H1 (cell line): ENCODE measurements around the gene CPE. TPM values are rescaled to one million over a fixed set of nuclear protein-coding genes. Genes with fewer than 3 reads are reported as not detected.

Source experiments
- CTCF ChIA-PET: fragments of 300-600 bp; sonication (Branson Sonifier 250); formaldehyde crosslinking; loops from one replicate; lab custom pipeline; 2021; ENCODE audit not compliant: partially characterized antibody; lab: Charles Lee
- POLR2A ChIA-PET: fragments of 300-600 bp; sonication (Branson Sonifier 250); formaldehyde crosslinking; loops from one replicate; lab custom pipeline; 2021; ENCODE audit warnings: inconsistent platforms; ENCODE audit not compliant: partially characterized antibody; lab: Charles Lee
- DNase-seq, 2 experiments: peaks; one replicate each; pipeline versions ENCODE4 v3.0.0 to v3.0.0-alpha.2; 2010 to 2022; ENCODE audit warnings: low spot score in 2 of 2, low read depth in 1 of 2, mixed read lengths in 1 of 2
- FAIRE-seq: peaks from 2 replicates; lab custom pipeline; 2011; peaks lifted over from hg19 to GRCh38; lab: Jason Lieb, UNC
- H2AFZ ChIP-seq: 2 replicates; pipeline ENCODE4 v1.8.1; 2012; ENCODE audit warnings: low read length, inconsistent platforms
- H2AK5ac ChIP-seq: 2 replicates; pipeline ENCODE4 v1.6.1; 2013; ENCODE audit warnings: low read depth, low read length
- H2BK120ac ChIP-seq: replicated peaks from 2 replicates; pipeline ENCODE3; 2013; ENCODE audit warnings: low read depth, low read length, inconsistent platforms
- H2BK12ac ChIP-seq: 2 replicates; pipeline ENCODE4 v1.6.1; 2013; ENCODE audit warnings: low read depth, low read length
- H2BK15ac ChIP-seq: 2 replicates; pipeline ENCODE4 v1.6.1; 2013; ENCODE audit warnings: low read length
- H2BK20ac ChIP-seq: 2 replicates; pipeline ENCODE4 v1.6.1; 2013; ENCODE audit warnings: low read length
- H2BK5ac ChIP-seq: 2 replicates; pipeline ENCODE4 v1.6.1; 2013; ENCODE audit warnings: low read depth, low read length
- H3K14ac ChIP-seq: 2 replicates; pipeline ENCODE4 v1.6.1; 2013; ENCODE audit warnings: inconsistent platforms; ENCODE audit not compliant: insufficient read length
- H3K18ac ChIP-seq: 2 replicates; pipeline ENCODE4 v1.6.1; 2013; ENCODE audit warnings: low read length; ENCODE audit errors: extremely low read depth
- H3K23ac ChIP-seq: 2 replicates; pipeline ENCODE4 v1.6.1; 2013; ENCODE audit warnings: inconsistent platforms; ENCODE audit not compliant: insufficient read length
- H3K23me2 ChIP-seq: 2 replicates; pipeline ENCODE4 v1.6.1; 2013; ENCODE audit warnings: low read depth, low read length
- H3K27ac ChIP-seq: 2 replicates; pipeline ENCODE4 v1.6.1; 2011; ENCODE audit warnings: low read depth, low read length, inconsistent platforms
- H3K27me3 ChIP-seq, 4 experiments: replicated peaks in 1 of 4; 1 replicate in 1 of 4; 2 replicates in 3 of 4; pipeline versions ENCODE4 v1.6.1 to v1.8.1; 2011 to 2013; ENCODE audit warnings: low read length in 3 of 4, mild to moderate bottlenecking in 3 of 4, inconsistent platforms in 2 of 4, mixed read lengths in 2 of 4, moderate library complexity in 1 of 4; ENCODE audit not compliant: control insufficient read depth in 3 of 4, insufficient read depth in 3 of 4; ENCODE audit errors: extremely low read depth in 1 of 4
- H3K36me3 ChIP-seq, 4 experiments: 2 replicates each; pipeline versions ENCODE4 v1.6.1 to v1.8.1; 2011 to 2013; ENCODE audit warnings: mild to moderate bottlenecking in 4 of 4, low read length in 3 of 4, moderate library complexity in 2 of 4, control low read depth in 1 of 4, inconsistent platforms in 1 of 4; ENCODE audit not compliant: insufficient read depth in 4 of 4, control insufficient read depth in 2 of 4
- H3K4ac ChIP-seq: replicated peaks from 2 replicates; pipeline ENCODE3; 2013; ENCODE audit warnings: low read length, low read depth, mixed read lengths, inconsistent platforms; ENCODE audit not compliant: insufficient read length
- H3K4me1 ChIP-seq, 4 experiments: replicated peaks in 1 of 4; 1 replicate in 1 of 4; 2 replicates in 3 of 4; pipeline versions ENCODE4 v1.6.1 to v1.8.1; 2011 to 2013; ENCODE audit warnings: low read length in 3 of 4, inconsistent platforms in 2 of 4, mixed read lengths in 1 of 4; ENCODE audit not compliant: insufficient read depth in 4 of 4, control insufficient read depth in 3 of 4
- H3K4me2 ChIP-seq, 2 experiments: 2 replicates each; pipeline versions ENCODE4 v1.6.1 to v1.8.1; 2011 to 2013; ENCODE audit warnings: low read depth in 2 of 2, low read length in 2 of 2, control low read depth in 1 of 2, inconsistent platforms in 1 of 2, mild to moderate bottlenecking in 1 of 2; ENCODE audit not compliant: insufficient read depth in 1 of 2
- H3K4me3 ChIP-seq, 4 experiments: fragments of 200-600, 300-600 bp in 1 of 4; sonication (generic), shearing (Covaris generic), sonication (Bioruptor Twin) in 1 of 4; 2 replicates each; pipeline versions ENCODE4 v1.5.1 to v1.8.1; 2011 to 2016; ENCODE audit warnings: low read length in 4 of 4, low read depth in 3 of 4, control low read depth in 2 of 4, inconsistent platforms in 2 of 4, mild to moderate bottlenecking in 2 of 4, mixed read lengths in 1 of 4, moderate library complexity in 1 of 4; ENCODE audit not compliant: insufficient read depth in 2 of 4; ENCODE audit errors: extremely low read depth in 1 of 4
- H3K56ac ChIP-seq: replicated peaks from 2 replicates; pipeline ENCODE3; 2013; ENCODE audit warnings: low read depth, mild to moderate bottlenecking, mixed read lengths, low read length, inconsistent platforms; ENCODE audit not compliant: insufficient read length
- H3K79me1 ChIP-seq: 2 replicates; pipeline ENCODE4 v1.6.1; 2013; ENCODE audit warnings: low read depth, low read length, control low read depth
- H3K79me2 ChIP-seq, 2 experiments: 2 replicates each; pipeline versions ENCODE4 v1.6.1 to v1.8.1; 2012 to 2013; ENCODE audit warnings: low read length in 2 of 2, mild to moderate bottlenecking in 2 of 2, inconsistent platforms in 1 of 2; ENCODE audit not compliant: insufficient read depth in 2 of 2, control insufficient read depth in 1 of 2
- H3K9ac ChIP-seq, 4 experiments: replicated peaks in 1 of 4; 1 replicate in 1 of 4; 2 replicates in 3 of 4; pipeline versions ENCODE4 v1.6.1 to v1.8.1; 2011 to 2013; ENCODE audit warnings: low read depth in 3 of 4, low read length in 3 of 4, control low read depth in 2 of 4, mild to moderate bottlenecking in 2 of 4, moderate library complexity in 2 of 4, inconsistent platforms in 1 of 4; ENCODE audit errors: extremely low read depth in 1 of 4
- H3K9me3 ChIP-seq, 2 experiments: 2 replicates each; pipeline versions ENCODE4 v1.6.1 to v1.8.1; 2012 to 2013; ENCODE audit warnings: mild to moderate bottlenecking in 2 of 2, moderate library complexity in 2 of 2, control low read depth in 1 of 2, inconsistent platforms in 1 of 2, low read depth in 1 of 2, low read length in 1 of 2, mixed read lengths in 1 of 2; ENCODE audit not compliant: insufficient read depth in 2 of 2
- H4K20me1 ChIP-seq, 2 experiments: replicated peaks in 1 of 2; 2 replicates each; pipeline versions ENCODE3 to v1.8.1; 2011 to 2013; ENCODE audit warnings: inconsistent platforms in 2 of 2, low read length in 2 of 2, mild to moderate bottlenecking in 1 of 2; ENCODE audit not compliant: insufficient read depth in 2 of 2, control insufficient read depth in 1 of 2
- H4K5ac ChIP-seq: 2 replicates; pipeline ENCODE4 v1.6.1; 2013; ENCODE audit warnings: low read length, low read depth, mixed read lengths, inconsistent platforms; ENCODE audit not compliant: insufficient read length
- H4K8ac ChIP-seq: 2 replicates; pipeline ENCODE4 v1.8.0; 2013; ENCODE audit warnings: mild to moderate bottlenecking, moderate library complexity, low read length, inconsistent platforms; ENCODE audit not compliant: insufficient read depth; ENCODE audit errors: extremely low read depth
- H4K91ac ChIP-seq: replicated peaks from 2 replicates; pipeline ENCODE3; 2013; ENCODE audit warnings: low read length, mixed read lengths, inconsistent platforms; ENCODE audit not compliant: insufficient read length
- WGBS, 2 experiments: shearing (Covaris generic) in 1 of 2; methylation state at CpG; one replicate each; pipeline versions ENCODE4 v1.1.6 to v1.1.7; 2013 to 2015; ENCODE audit warnings: low lambda C conversion rate in 2 of 2, mixed read lengths in 2 of 2, inconsistent platforms in 1 of 2, low coverage in 1 of 2, missing lambda C conversion rate in 1 of 2; ENCODE audit not compliant: insufficient replicate concordance in 2 of 2, insufficient coverage in 1 of 2, insufficient read length in 1 of 2; ENCODE audit errors: extremely low coverage in 1 of 2, missing lambda C conversion rate in 1 of 2; 5-methylcytosine and 5-hydroxymethylcytosine counted together
- polyA plus RNA-seq, 7 experiments: library from polyadenylated mRNA; depleted of rRNA in 3 of 7; stranded (reverse) in 5 of 7; unstranded in 2 of 7; fragments of >200 nt in 5 of 7; fragments of 200-250 nt in 2 of 7; gene quantifications; 1 replicate in 5 of 7; 2 replicates in 1 of 7; 4 replicates in 1 of 7; pipeline versions ENCODE4 v1.2.1 to v1.2.3, GENCODE V29; 2011 to 2013; ENCODE audit warnings: missing spikeins in 2 of 7, mixed read lengths in 2 of 7
- total RNA-seq: library from RNA; stranded (reverse); fragmentation: NEBNext Ultra II Directional; extraction: Animal tissue kit (Norgen Biotek cat#: 25700); gene quantifications from 2 replicates; pipeline ENCODE4 v1.2.1, GENCODE V29; 2021

The CPE gene
- total and polyA plus RNA-seq, 2 of the 8 experiments (the other 6 are each of a cell fraction or from before 2014, with no cell fraction given), result 9.4 to 10.2 TPM

- no peaks in the 10 kb centered on the region for H3K9me3 ChIP-seq
- no peak overlapping the region for H2AK5ac ChIP-seq
- ChIA-PET CTCF (interaction anchor here (0.6 to 3.7 kb wide), 28 partner anchors 8 to 610 kb away, joined by 3 to 18 read pairs (median 5); no protein-coding TSS in a partner anchor), POLR2A (no interaction called here)
- no peak overlapping the region for H3K23ac ChIP-seq
- H2BK5ac ChIP-seq, result no peak overlapping the region
- DNase-seq, result no peak
- H4K91ac ChIP-seq, result no peak overlapping the region
- H4K8ac ChIP-seq, result no peak overlapping the region
- no peaks in the 10 kb centered on the region for H4K20me1 ChIP-seq
- no peak overlapping the region for H2BK12ac ChIP-seq
- H3K4me3 ChIP-seq, result no peak overlapping the region
- H3K36me3 ChIP-seq, result no peaks in the 10 kb centered on the region
- no peak overlapping the region for H3K56ac ChIP-seq
- H3K4me1 ChIP-seq, result no peaks in the 10 kb centered on the region; a peak in 3 of 7 replicates
- no peak overlapping the region for H4K5ac ChIP-seq
- no peak overlapping the region for H3K4ac ChIP-seq
- no peaks in the 10 kb centered on the region for H3K79me1 ChIP-seq
- no peak for FAIRE-seq
- no peak overlapping the region for H3K27ac ChIP-seq
- no peak overlapping the region for H3K4me2 ChIP-seq
- H2AFZ ChIP-seq, result no peak overlapping the region
- no peaks in the 10 kb centered on the region for H3K79me2 ChIP-seq
- peaks cover 0 to 2% (median under 1%) of the 10 kb centered on the region in 4 experiments; a peak in 1 of 7 replicates for H3K27me3 ChIP-seq
- no peak overlapping the region for H3K18ac ChIP-seq
- 88% methylated on average over 4 of the region's 4 CpGs; no CpG with 5 or more reads in 1 of the 2 experiments for WGBS, 2 experiments
- H3K23me2 ChIP-seq, result no peaks in the 10 kb centered on the region
- H3K9ac ChIP-seq, result no peak overlapping the region
- H3K14ac ChIP-seq, result no peak overlapping the region
- no peak overlapping the region for H2BK120ac ChIP-seq
- H2BK20ac ChIP-seq, result no peak overlapping the region
- H2BK15ac ChIP-seq, result no peak overlapping the region
Measured at GRCh38 chr4:165385126-165385525, 6.3 kb downstream of the CPE start.
